GM18502 (cell line): ENCODE measurements around the gene SLC52A1.
A peak's percentile ranks its signal among the peaks of the same experiment; 100 is the strongest.

Experiments
- ATAC-seq: cut with Tn5 transposase; IDR thresholded peaks from one replicate; pipeline ENCODE4 v1.9.1; 2021; ENCODE audit warnings: mild to moderate bottlenecking; ENCODE audit not compliant: unreplicated experiment, poor library complexity

Gene SLC52A1

DNA sequence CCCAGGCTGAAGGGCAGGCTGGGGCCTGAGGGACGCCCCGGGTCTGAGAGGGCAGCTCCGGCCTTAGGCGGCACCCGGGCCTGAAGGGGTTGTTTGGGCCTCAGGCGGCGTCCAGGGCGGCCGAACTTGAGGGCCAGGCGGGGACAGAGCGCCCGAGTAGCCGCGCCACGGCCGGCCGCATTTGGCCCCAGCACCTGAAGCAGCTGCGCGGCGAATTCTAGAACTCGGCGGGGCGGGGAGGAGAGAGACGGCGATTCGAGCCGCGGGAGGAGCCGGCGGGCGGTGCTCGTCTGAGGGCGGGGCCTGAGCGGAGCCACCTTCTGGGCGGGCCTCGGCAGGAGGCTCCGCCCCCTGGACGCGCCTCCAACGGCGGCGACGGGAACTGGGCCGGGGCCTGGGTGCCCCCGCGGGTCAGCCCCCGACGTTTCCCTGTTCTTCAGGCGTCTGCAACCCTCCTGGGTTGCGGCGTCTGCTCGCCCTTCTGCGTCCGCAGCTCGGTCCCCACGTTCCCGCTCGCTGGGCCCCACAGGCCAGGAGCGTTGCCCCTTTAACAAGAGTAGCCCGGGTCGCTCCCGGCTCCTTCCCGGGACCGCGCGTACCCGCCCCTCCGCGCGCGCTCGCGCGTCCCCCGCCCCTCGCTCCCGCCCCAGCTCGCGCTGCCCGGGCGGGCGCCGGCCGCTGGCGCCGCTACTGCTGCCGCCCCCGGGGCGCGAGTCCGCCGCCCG lies 37.8 kb downstream of the SLC52A1 start, which contains the start of the genes INCA1 and KIF1C:
INCA1 (minus strand) TSS at position 221 of the 725 bp plus-strand sequence. CDS start 3,085 bp downstream, outside the sequence.
KIF1C (plus strand) TSS at position 649 of the 725 bp plus-strand sequence. CDS start 2,297 bp downstream, outside the sequence.
- peak; percentile 88 for ATAC-seq

GRCh38 chr17:4994081-4994595 lies 41.1 kb downstream of the SLC52A1 start:
- ATAC-seq, result no peak

DNA sequence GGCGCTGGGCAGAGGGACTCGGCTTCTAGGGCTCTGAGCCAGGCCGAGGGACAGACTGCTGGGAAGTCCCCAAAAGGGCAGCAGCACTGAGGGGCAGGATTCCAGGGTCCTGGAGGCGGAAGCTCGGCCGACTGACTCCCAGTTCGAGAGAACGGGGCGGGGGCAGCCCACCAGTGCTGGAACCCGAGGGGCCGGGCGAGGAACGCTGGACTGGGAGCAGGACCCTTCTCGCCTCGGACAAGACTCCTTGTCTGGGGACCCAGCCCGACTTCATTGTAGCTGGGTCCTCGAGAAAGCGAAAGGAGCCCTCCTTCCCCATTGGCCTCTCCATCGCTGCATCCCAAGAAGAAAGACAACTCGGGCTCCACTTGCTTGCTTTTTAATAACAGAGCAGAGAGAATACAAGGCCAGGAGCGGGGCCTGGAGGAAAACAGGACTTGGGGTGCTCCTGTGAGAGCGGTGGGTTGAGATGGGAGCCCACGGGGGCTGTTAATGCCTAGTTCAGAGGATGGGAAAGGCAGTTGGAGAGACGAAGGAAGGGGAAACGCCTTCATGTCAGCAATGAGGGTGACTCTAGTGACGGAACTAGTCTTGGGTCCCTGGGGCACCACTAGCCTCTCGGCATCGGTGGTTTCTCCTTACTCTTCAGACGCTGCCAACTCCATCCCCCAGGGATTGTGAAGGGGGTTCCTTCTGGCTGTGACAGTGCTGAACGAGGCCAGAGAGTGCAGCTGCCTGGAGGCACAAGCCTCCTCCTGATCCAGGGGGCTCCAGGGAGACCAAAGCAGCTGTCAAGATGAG lies 47.3 kb downstream of the SLC52A1 start:
- no peak for ATAC-seq

- peak; percentile 75 for ATAC-seq
Observed at GRCh38 chr17:4986951-4987766, 48.1 kb downstream of the SLC52A1 start, which contains the start of gene CAMTA2. CAMTA2 (minus strand) TSS chr17:4987675; CDS start chr17:4986222, 1,453 bp downstream.

DNA sequence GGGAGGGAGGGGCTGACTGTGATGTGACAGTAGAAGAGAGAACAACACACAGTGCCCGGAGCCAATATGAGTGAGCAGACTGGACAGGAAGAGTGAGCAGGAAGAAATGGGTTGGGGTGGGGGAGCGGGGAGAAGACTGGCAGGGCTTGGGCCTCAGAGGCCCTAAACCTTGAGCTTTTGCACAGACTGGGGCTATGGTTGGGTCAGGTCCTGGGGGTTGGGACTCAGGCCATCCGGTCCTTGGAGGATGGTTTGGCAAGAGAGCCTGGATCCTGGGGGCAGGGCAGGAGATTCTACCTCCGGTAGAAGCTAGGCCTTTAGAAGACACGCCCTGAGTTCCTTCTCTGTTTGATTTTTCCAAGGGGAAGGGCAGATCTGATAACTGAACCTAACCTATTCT lies 48.8 kb downstream of the SLC52A1 start:
- no peak for ATAC-seq
